ENCODE results near the gene IVL.

Gene IVL

DNA sequence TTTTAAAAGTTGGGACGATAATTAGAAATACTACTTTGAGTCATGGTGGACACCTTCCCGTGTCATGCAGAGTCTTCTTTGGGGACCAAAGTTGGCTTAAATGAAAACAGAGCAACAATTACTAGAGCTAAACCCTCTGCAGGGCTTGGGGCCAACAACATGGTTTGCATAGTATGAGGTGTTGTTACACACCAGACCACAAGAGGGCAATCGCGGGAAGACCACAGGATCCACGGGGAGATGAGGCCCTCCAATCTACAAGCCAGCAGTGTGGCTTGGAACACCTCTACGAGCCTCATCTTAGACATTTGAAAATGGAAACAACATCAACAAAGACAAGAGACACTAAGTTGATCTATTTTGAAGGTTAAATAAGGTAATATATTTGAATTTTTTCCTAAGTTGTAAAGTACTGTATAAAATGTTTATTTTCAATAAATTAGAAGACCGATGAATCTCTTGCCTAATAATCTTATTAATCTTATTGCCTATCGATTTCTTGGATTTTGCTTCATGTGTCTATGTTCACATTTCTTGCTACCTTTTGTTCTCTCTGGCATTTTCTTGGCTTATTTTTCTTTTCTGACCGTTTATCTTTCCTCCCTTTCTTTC is 38.4 kb upstream of the IVL start:
- no peak for TF ChIP-seq EZH2phosphoT487 (IDR thresholded peaks at IDR 0.05; ENCODE audit: borderline replicate concordance)
- TF ChIP-seq, protein P1, sequence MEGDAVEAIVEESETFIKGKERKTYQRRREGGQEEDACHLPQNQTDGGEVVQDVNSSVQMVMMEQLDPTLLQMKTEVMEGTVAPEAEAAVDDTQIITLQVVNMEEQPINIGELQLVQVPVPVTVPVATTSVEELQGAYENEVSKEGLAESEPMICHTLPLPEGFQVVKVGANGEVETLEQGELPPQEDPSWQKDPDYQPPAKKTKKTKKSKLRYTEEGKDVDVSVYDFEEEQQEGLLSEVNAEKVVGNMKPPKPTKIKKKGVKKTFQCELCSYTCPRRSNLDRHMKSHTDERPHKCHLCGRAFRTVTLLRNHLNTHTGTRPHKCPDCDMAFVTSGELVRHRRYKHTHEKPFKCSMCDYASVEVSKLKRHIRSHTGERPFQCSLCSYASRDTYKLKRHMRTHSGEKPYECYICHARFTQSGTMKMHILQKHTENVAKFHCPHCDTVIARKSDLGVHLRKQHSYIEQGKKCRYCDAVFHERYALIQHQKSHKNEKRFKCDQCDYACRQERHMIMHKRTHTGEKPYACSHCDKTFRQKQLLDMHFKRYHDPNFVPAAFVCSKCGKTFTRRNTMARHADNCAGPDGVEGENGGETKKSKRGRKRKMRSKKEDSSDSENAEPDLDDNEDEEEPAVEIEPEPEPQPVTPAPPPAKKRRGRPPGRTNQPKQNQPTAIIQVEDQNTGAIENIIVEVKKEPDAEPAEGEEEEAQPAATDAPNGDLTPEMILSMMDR (conservative IDR thresholded peaks at IDR 0.05; ENCODE audit: low read length), result peak; percentile 85
- Histone ChIP-seq H3K9ac (ENCODE audit: low read depth, low read length, poor library complexity, severe bottlenecking) (no peak overlapping the region), H3F3A (ENCODE audit: low read depth) (no peaks in the 10 kb centered on the region), H2AFZ (ENCODE audit: low read length) (no peak overlapping the region), H3K9me3 (ENCODE audit: insufficient read depth, low read depth, low read length) (no peaks in the 10 kb centered on the region), H3K4me1 (ENCODE audit: insufficient read depth, low read length, poor library complexity, severe bottlenecking) (no peaks in the 10 kb centered on the region), H3K36me3 (ENCODE audit: insufficient read depth, low read length) (no peaks in the 10 kb centered on the region), H3K4me3 (ENCODE audit: low read length, poor library complexity, severe bottlenecking) (no peak overlapping the region), H3K79me2 (ENCODE audit: insufficient read depth, low read length) (no peaks in the 10 kb centered on the region), H3K9me2 (replicated peaks; ENCODE audit: low read depth, low read length) (no peaks in the 10 kb centered on the region), H3K4me2 (ENCODE audit: low read depth, low read length, poor library complexity, severe bottlenecking) (no peak overlapping the region), H4K20me1 (ENCODE audit: insufficient read depth, low read length, poor library complexity, severe bottlenecking) (no peaks in the 10 kb centered on the region), H3K27me3 (ENCODE audit: insufficient read depth, low read length, poor library complexity, severe bottlenecking) (no peaks in the 10 kb centered on the region)

DNA sequence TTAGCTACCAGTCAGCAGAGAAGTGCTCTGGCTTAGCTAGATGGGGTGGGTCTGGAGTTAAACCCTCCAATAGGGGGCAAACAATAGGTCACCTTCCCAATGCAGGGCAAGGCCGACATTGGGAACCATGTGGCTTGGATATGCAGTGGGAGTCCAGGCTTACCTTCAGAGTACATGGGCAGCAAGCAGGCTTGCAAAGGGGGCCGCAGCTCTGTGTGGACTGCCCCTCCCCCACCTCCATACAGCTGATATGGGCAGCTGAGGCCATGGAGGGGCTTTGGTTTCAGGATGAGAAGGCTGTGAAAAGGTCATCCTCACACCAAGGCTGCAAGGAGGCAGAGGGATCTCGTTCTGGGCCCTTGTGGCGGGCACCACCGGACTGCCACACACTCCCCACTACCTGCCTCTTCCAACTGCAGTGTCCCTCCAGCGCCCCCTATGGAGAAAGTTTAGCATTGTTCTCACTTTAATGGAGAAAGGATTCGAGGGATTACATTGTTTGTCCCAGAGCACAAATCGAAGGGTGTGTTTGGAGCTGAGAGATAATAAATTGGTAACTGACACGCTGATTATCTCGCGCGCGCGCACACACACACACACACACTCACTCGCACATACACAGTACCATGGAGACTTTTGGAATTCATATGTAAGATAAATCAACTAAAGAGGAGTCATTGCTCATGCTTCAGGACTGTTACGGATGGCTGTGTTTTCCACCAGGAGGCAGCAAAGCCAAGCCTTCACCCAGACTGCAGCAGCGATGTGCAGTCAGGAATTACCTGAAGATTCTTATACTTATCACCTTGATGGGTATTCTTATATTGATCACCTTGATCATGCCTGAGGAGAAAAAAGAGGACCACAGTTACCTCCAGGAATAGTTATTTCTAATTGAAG is 37.3 kb upstream of the IVL start:
- no peaks in the 10 kb centered on the region for H3K9me3 ChIP-seq (ENCODE audit: insufficient read depth, low read depth, low read length)
- no peak overlapping the region for H3K4me3 ChIP-seq (ENCODE audit: low read length, poor library complexity, severe bottlenecking)
- no peak overlapping the region for H3K4me2 ChIP-seq (ENCODE audit: low read depth, low read length, poor library complexity, severe bottlenecking)
- no peaks in the 10 kb centered on the region for H3K9me2 ChIP-seq (replicated peaks; ENCODE audit: low read depth, low read length)
- H3K36me3 ChIP-seq (ENCODE audit: insufficient read depth, low read length), result no peaks in the 10 kb centered on the region
- H3K4me1 ChIP-seq (ENCODE audit: insufficient read depth, low read length, poor library complexity, severe bottlenecking), result no peaks in the 10 kb centered on the region
- H3F3A ChIP-seq (ENCODE audit: low read depth), result no peaks in the 10 kb centered on the region
- no peaks in the 10 kb centered on the region for H4K20me1 ChIP-seq (ENCODE audit: insufficient read depth, low read length, poor library complexity, severe bottlenecking)
- TF ChIP-seq, protein P1 (conservative IDR thresholded peaks at IDR 0.05; ENCODE audit: low read length), result peak; percentile 82
- TF ChIP-seq EZH2phosphoT487 (IDR thresholded peaks at IDR 0.05; ENCODE audit: borderline replicate concordance), result no peak
- H3K9ac ChIP-seq (ENCODE audit: low read depth, low read length, poor library complexity, severe bottlenecking), result no peak overlapping the region
- no peaks in the 10 kb centered on the region for H3K27me3 ChIP-seq (ENCODE audit: insufficient read depth, low read length, poor library complexity, severe bottlenecking)
- H2AFZ ChIP-seq (ENCODE audit: low read length), result no peak overlapping the region
- no peaks in the 10 kb centered on the region for H3K79me2 ChIP-seq (ENCODE audit: insufficient read depth, low read length)

DNA sequence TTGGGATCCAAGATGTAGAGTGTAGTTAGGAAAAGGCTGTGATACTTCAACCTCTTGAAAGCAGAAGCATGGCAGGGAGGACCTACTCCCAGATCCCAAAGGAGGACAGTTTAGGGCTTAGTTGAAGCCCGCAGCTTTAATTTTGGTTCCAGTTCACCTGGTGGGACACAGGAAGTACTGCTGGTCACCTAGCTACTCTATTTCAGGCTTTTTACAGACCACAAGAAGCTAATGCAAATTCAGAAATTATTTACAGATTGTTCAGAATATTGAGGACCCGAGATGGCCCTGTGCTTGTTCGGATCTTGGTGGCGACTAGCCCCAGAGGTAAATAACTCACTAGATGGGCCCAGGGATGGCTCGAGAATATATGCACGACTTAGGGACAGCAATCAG is 36.6 kb upstream of the IVL start:
- no peaks in the 10 kb centered on the region for H3F3A ChIP-seq (ENCODE audit: low read depth)
- no peaks in the 10 kb centered on the region for H3K36me3 ChIP-seq (ENCODE audit: insufficient read depth, low read length)
- TF ChIP-seq, protein P1 (conservative IDR thresholded peaks at IDR 0.05; ENCODE audit: low read length), result no peak
- no peak for TF ChIP-seq EZH2phosphoT487 (IDR thresholded peaks at IDR 0.05; ENCODE audit: borderline replicate concordance)
- no peak overlapping the region for H3K4me3 ChIP-seq (ENCODE audit: low read length, poor library complexity, severe bottlenecking)
- no peak overlapping the region for H3K9ac ChIP-seq (ENCODE audit: low read depth, low read length, poor library complexity, severe bottlenecking)
- no peak overlapping the region for H3K4me2 ChIP-seq (ENCODE audit: low read depth, low read length, poor library complexity, severe bottlenecking)
- H2AFZ ChIP-seq (ENCODE audit: low read length), result no peak overlapping the region
- no peaks in the 10 kb centered on the region for H3K9me3 ChIP-seq (ENCODE audit: insufficient read depth, low read depth, low read length)
- H3K4me1 ChIP-seq (ENCODE audit: insufficient read depth, low read length, poor library complexity, severe bottlenecking), result no peaks in the 10 kb centered on the region
- H3K9me2 ChIP-seq (replicated peaks; ENCODE audit: low read depth, low read length), result no peaks in the 10 kb centered on the region
- H4K20me1 ChIP-seq (ENCODE audit: insufficient read depth, low read length, poor library complexity, severe bottlenecking), result no peaks in the 10 kb centered on the region
- H3K79me2 ChIP-seq (ENCODE audit: insufficient read depth, low read length), result no peaks in the 10 kb centered on the region
- H3K27me3 ChIP-seq (ENCODE audit: insufficient read depth, low read length, poor library complexity, severe bottlenecking), result no peaks in the 10 kb centered on the region
